HL-60 (cell line): ENCODE measurements around the gene RAP1A.

Source experiments
- DNase-seq, 2 experiments: peaks; one replicate each; pipeline ENCODE4 v3.0.0-alpha.2; 2010 to 2020; ENCODE audit warnings: low read depth in 1 of 2, low spot score in 1 of 2
- H3K27ac ChIP-seq: fragments of 250-450 bp; sonication (Bioruptor Pico); replicated peaks from 2 replicates; pipeline ENCODE4 v1.5.1; 2020; ENCODE audit warnings: mild to moderate bottlenecking, moderate library complexity
- H3K27me3 ChIP-seq: fragments of 250-450 bp; sonication (Bioruptor Pico); 2 replicates; pipeline ENCODE4 v1.5.1; 2021; ENCODE audit warnings: mild to moderate bottlenecking, moderate library complexity; ENCODE audit not compliant: insufficient read depth, poor library complexity, severe bottlenecking
- H3K4me3 ChIP-seq: replicated peaks from 2 replicates; pipeline ENCODE4 v1.5.1; 2011; ENCODE audit warnings: mild to moderate bottlenecking, control low read depth, low read length; ENCODE audit not compliant: insufficient read depth
- CTCF ChIP-seq: IDR thresholded peaks from one replicate; pipeline ENCODE4 v1.5.1; 2011; ENCODE audit warnings: low read length, control low read depth, inconsistent platforms; ENCODE audit not compliant: insufficient read depth
- GABPA ChIP-seq: IDR thresholded peaks from 2 replicates; pipeline ENCODE4 v1.6.1; 2012; ENCODE audit warnings: low read depth
- POLR2AphosphoS5 ChIP-seq: IDR thresholded peaks from 2 replicates; pipeline ENCODE4 v1.6.1; 2012; ENCODE audit warnings: low read depth
- REST ChIP-seq: IDR thresholded peaks from 2 replicates; pipeline ENCODE4 v1.6.1; 2012; ENCODE audit warnings: low read depth; ENCODE audit not compliant: insufficient replicate concordance
- SPI1 ChIP-seq: IDR thresholded peaks from 2 replicates; pipeline ENCODE4 v1.6.1; 2012; ENCODE audit warnings: low read depth, mild to moderate bottlenecking, borderline replicate concordance

The RAP1A gene

GRCh38 chr1:111600886-111601386 is 18.7 kb upstream of the RAP1A start:
- no peak overlapping the region for H3K4me3 ChIP-seq
- no peak overlapping the region for H3K27ac ChIP-seq
- DNase-seq = no peak
- TF ChIP-seq POLR2AphosphoS5 (no peak), REST (no peak), CTCF (no peak), SPI1 (no peak), GABPA (no peak)
- H3K27me3 ChIP-seq = no peaks in the 10 kb centered on the region

GRCh38 chr1:111602302-111602701 is 17.3 kb upstream of the RAP1A start:
- no peak overlapping the region for H3K27ac ChIP-seq

GRCh38 chr1:111602974-111603373 is 16.6 kb upstream of the RAP1A start:
- H3K27ac ChIP-seq = no peak overlapping the region
- H3K27me3 ChIP-seq = no peaks in the 10 kb centered on the region
- TF ChIP-seq CTCF (no peak), REST (no peak), SPI1 (no peak), POLR2AphosphoS5 (no peak), GABPA (no peak)
- no peak overlapping the region for H3K4me3 ChIP-seq
- DNase-seq = no peak

More at GRCh38 chr1:111602302-111602701, 17.3 kb upstream of the RAP1A start:
- DNase-seq = no peak
- no peak for TF ChIP-seq REST
- TF ChIP-seq SPI1 = no peak
- TF ChIP-seq POLR2AphosphoS5 = no peak
- no peak for TF ChIP-seq GABPA
- TF ChIP-seq CTCF = no peak
- no peak overlapping the region for H3K4me3 ChIP-seq
- no peaks in the 10 kb centered on the region for H3K27me3 ChIP-seq
